ENCODE measurements around the gene LSAMP. TPM values are rescaled to one million over a fixed set of nuclear protein-coding genes. Genes with fewer than 3 reads are reported as not detected.

Gene LSAMP
- total RNA-seq, 4 donors from 2014 or later: 0.30 to 5.5 (median 1.4) TPM

- WGBS, 2 donors: 50 to 51% methylated on average over 3 of the region's 3 CpGs
- H3K27ac ChIP-seq: no peak overlapping the region
- intact Hi-C loops (cut with DNase I): no loop called here
- no peaks in the 10 kb centered on the region for H3K4me1 ChIP-seq
- peak in 4 of 6 experiments; percentile 28 to 53 (median 48) for TF ChIP-seq CTCF (IDR thresholded peaks at IDR 0.05)
- no peak for TF ChIP-seq POLR2A (IDR thresholded peaks at IDR 0.05)
- H3K9me3 ChIP-seq: no peaks in the 10 kb centered on the region
- no peaks in the 10 kb centered on the region for H3K36me3 ChIP-seq
- H3K27me3 ChIP-seq: no peaks in the 10 kb centered on the region
- H3K4me3 ChIP-seq: no peak overlapping the region
- no peak for DNase-seq
Measured at GRCh38 chr3:115836944-115837343, 608.3 kb downstream of the LSAMP start.

DNA sequence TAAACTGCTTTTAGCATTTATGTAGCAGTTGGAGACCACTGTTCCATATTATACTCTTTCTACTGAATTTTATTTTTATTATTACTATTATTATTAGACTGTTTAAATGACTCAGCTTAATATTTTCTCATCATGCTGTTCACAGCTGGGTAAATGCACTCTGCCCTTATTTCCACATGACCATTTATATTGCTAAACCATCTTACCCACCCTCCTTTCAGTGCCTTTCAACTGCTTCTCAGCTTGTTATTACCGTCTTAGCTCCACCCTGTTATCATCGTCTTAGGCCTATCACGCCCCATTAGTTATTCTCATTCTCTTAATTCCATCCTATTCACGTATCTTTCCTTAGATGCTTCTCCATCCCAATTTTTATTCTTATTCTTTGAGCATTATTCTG lies 609.3 kb downstream of the LSAMP start:
- no peak overlapping the region for H3K27ac ChIP-seq
- no peaks in the 10 kb centered on the region for H3K9me3 ChIP-seq
- 94 to 96% methylated on average over 4 of the region's 4 CpGs for WGBS, 2 donors
- no peaks in the 10 kb centered on the region for H3K36me3 ChIP-seq
- peaks cover 0 to 10% (median 0%) of the 10 kb centered on the region in 3 donors for H3K4me1 ChIP-seq
- no peaks in the 10 kb centered on the region for H3K27me3 ChIP-seq
- no peak for DNase-seq
- intact Hi-C loops (cut with DNase I): no loop called here
- H3K4me3 ChIP-seq: no peak overlapping the region
- TF ChIP-seq POLR2A (IDR thresholded peaks at IDR 0.05) (no peak), CTCF (IDR thresholded peaks at IDR 0.05) (no peak)

- Histone ChIP-seq H3K27me3 (no peaks in the 10 kb centered on the region), H3K36me3 (no peaks in the 10 kb centered on the region), H3K27ac (no peak overlapping the region), H3K4me1 (peaks cover 0 to 14% (median 0%) of the 10 kb centered on the region in 3 donors), H3K9me3 (no peaks in the 10 kb centered on the region), H3K4me3 (no peak overlapping the region)
- 83 to 90% methylated on average over 1 of the region's 1 CpG for WGBS, 2 donors
- TF ChIP-seq POLR2A (IDR thresholded peaks at IDR 0.05): no peak
- TF ChIP-seq CTCF (IDR thresholded peaks at IDR 0.05): no peak
- DNase-seq: no peak
- intact Hi-C loops (cut with DNase I): no loop called here
Measured at GRCh38 chr3:115834068-115834467, 611.2 kb downstream of the LSAMP start.

DNA sequence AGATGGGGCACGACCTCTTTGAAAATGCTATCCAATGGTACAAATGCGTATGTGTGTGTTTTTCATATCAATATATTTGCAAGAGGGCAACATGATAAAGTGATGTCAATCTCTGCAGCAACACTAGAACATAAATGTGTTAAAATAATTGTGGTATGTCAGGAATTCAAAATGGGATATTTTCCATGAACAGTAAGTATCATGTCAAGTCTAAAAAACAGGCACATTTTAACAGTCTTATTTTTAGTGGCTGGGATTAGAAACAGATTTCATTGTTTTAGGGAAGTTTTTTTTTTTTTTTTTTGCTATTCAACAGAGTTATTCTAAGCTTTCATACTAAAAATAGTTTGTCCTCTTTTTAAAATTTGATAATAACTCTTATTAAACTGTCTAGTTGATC lies 612.2 kb downstream of the LSAMP start:
- no peak for DNase-seq
- Histone ChIP-seq H3K36me3 (no peaks in the 10 kb centered on the region), H3K27ac (no peak overlapping the region), H3K27me3 (no peaks in the 10 kb centered on the region), H3K4me1 (peaks cover 0 to 14% (median 0%) of the 10 kb centered on the region in 3 donors), H3K9me3 (no peaks in the 10 kb centered on the region), H3K4me3 (no peak overlapping the region)
- WGBS, 2 donors: 45 to 87% methylated on average over 2 of the region's 2 CpGs
- no peak for TF ChIP-seq CTCF (IDR thresholded peaks at IDR 0.05)
- no peak for TF ChIP-seq POLR2A (IDR thresholded peaks at IDR 0.05)
- intact Hi-C loops (cut with DNase I): no loop called here

- H3K4me1 ChIP-seq: peaks cover 0 to 14% (median 0%) of the 10 kb centered on the region in 3 donors
- no peaks in the 10 kb centered on the region for H3K9me3 ChIP-seq
- H3K36me3 ChIP-seq: no peaks in the 10 kb centered on the region
- no peak for DNase-seq
- no peaks in the 10 kb centered on the region for H3K27me3 ChIP-seq
- intact Hi-C loops (cut with DNase I): no loop called here
- WGBS, 2 donors: 75 to 81% methylated on average over 3 of the region's 3 CpGs
- H3K27ac ChIP-seq: no peak overlapping the region
- TF ChIP-seq CTCF (IDR thresholded peaks at IDR 0.05) (no peak), POLR2A (IDR thresholded peaks at IDR 0.05) (no peak)
- H3K4me3 ChIP-seq: no peak overlapping the region
Measured at GRCh38 chr3:115832265-115832664, 613.0 kb downstream of the LSAMP start.

Measured in esophagus squamous epithelium (tissue), 5 donors.